ENCODE results near the gene ETDB. TPM values are rescaled to one million over a fixed set of nuclear protein-coding genes. Genes with fewer than 3 reads are reported as not detected.

The ETDB gene
- total and polyA plus RNA-seq, 8 donors = not detected

DNA sequence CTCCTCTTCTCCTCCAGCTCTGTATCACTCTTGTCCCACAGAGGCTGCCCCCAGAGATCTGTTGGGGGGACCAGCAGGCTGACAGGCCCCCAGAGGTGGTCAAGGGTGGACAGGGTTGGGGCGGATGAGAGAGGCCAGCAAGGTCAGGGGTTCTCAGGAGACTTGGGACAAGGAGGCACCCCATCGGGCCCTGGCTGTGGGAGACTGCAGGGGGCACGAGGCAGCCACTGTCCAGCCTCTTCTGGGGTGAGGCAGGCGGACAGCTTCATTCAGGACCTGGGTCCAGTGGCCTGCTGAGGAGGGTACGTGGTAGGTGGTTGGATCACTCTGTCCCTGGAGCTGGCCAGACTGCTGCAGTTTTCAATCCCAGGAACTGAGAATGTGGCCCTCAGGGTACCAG, 24.6 kb downstream of the ETDB start:
- H3K9me3 ChIP-seq = no peaks in the 10 kb centered on the region
- H3K4me1 ChIP-seq = peaks cover 0 to 17% (median 11%) of the 10 kb centered on the region in 4 donors
- WGBS, 5 donors = 76 to 96% (median 91%) methylated on average over 2 to 5 of the region's 5 CpGs; no CpG with 5 or more reads in 1 of the 5 donors
- no peak overlapping the region for H3K4me3 ChIP-seq
- H3K27ac ChIP-seq = no peak overlapping the region
- no peak for TF ChIP-seq POLR2AphosphoS5 (IDR thresholded peaks at IDR 0.05)
- TF ChIP-seq POLR2A (IDR thresholded peaks at IDR 0.05) = no peak
- H3K36me3 ChIP-seq = no peaks in the 10 kb centered on the region
- intact Hi-C loops (cut with DNase I; ENCODE audit: low total_unique reads) = no loop called here
- no peak for DNase-seq
- H3K27me3 ChIP-seq = peaks cover 0 to 4% (median 0%) of the 10 kb centered on the region in 3 donors

DNA sequence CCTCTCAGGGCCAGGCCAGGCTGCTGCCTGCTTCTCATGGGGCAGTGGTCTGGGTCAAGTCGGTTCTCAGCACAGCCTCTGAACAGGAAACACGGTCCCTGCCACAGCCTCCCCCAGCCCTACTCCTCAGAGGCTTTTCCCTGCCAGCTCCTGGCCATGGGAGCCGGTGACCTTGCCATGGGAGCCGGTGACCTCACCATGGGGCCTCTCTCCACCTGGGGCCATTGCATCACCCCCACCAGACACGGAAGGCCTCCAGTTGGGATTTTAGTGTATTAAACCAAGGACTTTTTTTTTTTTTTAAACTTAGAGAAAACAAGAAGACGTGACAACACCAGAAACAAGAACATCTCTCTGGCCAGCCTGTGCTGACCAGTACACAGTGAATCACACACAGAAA, 25.6 kb downstream of the ETDB start:
- DNase-seq = no peak
- no peaks in the 10 kb centered on the region for H3K36me3 ChIP-seq
- peaks cover 0 to 4% (median 0%) of the 10 kb centered on the region in 3 donors for H3K27me3 ChIP-seq
- 63 to 85% (median 75%) methylated on average over 4 to 6 of the region's 6 CpGs for WGBS, 5 donors
- TF ChIP-seq POLR2A (IDR thresholded peaks at IDR 0.05) (no peak), POLR2AphosphoS5 (IDR thresholded peaks at IDR 0.05) (no peak), EP300 (IDR thresholded peaks at IDR 0.05) (no peak)
- TF ChIP-seq, protein P1, sequence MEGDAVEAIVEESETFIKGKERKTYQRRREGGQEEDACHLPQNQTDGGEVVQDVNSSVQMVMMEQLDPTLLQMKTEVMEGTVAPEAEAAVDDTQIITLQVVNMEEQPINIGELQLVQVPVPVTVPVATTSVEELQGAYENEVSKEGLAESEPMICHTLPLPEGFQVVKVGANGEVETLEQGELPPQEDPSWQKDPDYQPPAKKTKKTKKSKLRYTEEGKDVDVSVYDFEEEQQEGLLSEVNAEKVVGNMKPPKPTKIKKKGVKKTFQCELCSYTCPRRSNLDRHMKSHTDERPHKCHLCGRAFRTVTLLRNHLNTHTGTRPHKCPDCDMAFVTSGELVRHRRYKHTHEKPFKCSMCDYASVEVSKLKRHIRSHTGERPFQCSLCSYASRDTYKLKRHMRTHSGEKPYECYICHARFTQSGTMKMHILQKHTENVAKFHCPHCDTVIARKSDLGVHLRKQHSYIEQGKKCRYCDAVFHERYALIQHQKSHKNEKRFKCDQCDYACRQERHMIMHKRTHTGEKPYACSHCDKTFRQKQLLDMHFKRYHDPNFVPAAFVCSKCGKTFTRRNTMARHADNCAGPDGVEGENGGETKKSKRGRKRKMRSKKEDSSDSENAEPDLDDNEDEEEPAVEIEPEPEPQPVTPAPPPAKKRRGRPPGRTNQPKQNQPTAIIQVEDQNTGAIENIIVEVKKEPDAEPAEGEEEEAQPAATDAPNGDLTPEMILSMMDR (IDR thresholded peaks at IDR 0.05) = no peak
- intact Hi-C loops (cut with DNase I; ENCODE audit: low total_unique reads) = no loop called here
- H3K27ac ChIP-seq = no peak overlapping the region
- no peak overlapping the region for H3K4me3 ChIP-seq
- no peaks in the 10 kb centered on the region for H3K9me3 ChIP-seq
- H3K4me1 ChIP-seq = peaks cover 0 to 17% (median 11%) of the 10 kb centered on the region in 4 donors

DNA sequence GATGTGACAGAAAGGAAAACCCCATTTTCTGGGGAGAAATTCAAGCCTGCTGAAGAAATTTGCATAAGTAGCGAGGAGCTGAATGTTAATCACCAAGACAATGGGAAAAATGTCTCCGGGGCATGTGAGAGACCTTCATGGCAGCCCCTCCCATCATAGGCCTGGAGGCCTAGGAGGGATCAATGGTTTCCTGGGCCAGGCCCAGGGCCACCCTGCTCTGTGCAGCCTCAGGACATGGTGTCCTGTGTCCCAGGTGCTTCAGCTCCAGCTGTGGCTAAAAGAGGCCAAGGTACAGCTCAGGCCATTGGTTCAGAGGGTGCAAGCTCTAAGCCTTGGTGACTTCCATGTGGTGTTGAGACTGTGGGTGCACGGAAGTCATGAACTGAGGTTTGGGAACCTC, 31.2 kb downstream of the ETDB start:
- Histone ChIP-seq H3K4me3 (no peak overlapping the region), H3K9me3 (no peaks in the 10 kb centered on the region), H3K27ac (no peak overlapping the region), H3K4me1 (no peaks in the 10 kb centered on the region), H3K36me3 (no peaks in the 10 kb centered on the region), H3K27me3 (peaks cover 0 to 9% (median 0%) of the 10 kb centered on the region in 3 donors)
- TF ChIP-seq POLR2AphosphoS5 (IDR thresholded peaks at IDR 0.05) = no peak
- TF ChIP-seq, protein P1 (IDR thresholded peaks at IDR 0.05) = no peak
- TF ChIP-seq EP300 (IDR thresholded peaks at IDR 0.05) = no peak
- TF ChIP-seq POLR2A (IDR thresholded peaks at IDR 0.05) = no peak
- intact Hi-C loops (cut with DNase I; ENCODE audit: low total_unique reads) = loop anchor here (10.0 kb wide), 1 partner anchor 124 kb away; no protein-coding TSS in a partner anchor
- 75 to 97% (median 93%) methylated on average over 2 to 3 of the region's 3 CpGs for WGBS, 5 donors
- no peak for DNase-seq

DNA sequence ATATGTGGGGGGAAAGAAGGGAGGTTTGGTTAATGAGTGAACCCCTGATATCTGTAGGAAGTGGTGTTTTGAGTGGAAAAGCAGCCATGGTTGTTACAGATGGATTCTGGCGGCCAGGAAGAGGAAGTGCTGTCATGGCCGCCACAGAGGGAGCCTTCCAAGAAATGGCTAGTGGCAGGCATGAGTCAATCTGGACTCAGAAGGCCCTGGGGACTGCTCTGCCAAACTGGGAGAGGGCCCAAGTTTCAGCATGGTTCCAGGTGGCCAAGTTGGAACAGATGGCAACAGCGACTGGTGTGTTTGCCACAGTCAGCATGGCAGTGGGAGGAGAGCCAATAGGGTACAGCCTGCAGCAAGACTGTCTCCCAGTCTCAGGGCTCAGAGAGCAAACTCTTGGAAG, 32.5 kb downstream of the ETDB start:
- H3K4me1 ChIP-seq = no peaks in the 10 kb centered on the region
- intact Hi-C loops (cut with DNase I; ENCODE audit: low total_unique reads) = loop anchor here (10.0 kb wide), 1 partner anchor 123 kb away; no protein-coding TSS in a partner anchor
- H3K9me3 ChIP-seq = no peaks in the 10 kb centered on the region
- no peak overlapping the region for H3K27ac ChIP-seq
- H3K4me3 ChIP-seq = no peak overlapping the region
- H3K27me3 ChIP-seq = peaks cover 0 to 6% (median 0%) of the 10 kb centered on the region in 3 donors
- DNase-seq = no peak
- TF ChIP-seq EP300 (IDR thresholded peaks at IDR 0.05) (no peak), POLR2AphosphoS5 (IDR thresholded peaks at IDR 0.05) (no peak), POLR2A (IDR thresholded peaks at IDR 0.05) (no peak)
- TF ChIP-seq, protein P1 (IDR thresholded peaks at IDR 0.05) = no peak
- H3K36me3 ChIP-seq = no peaks in the 10 kb centered on the region
- WGBS, 5 donors = 67 to 76% (median 72%) methylated on average over 2 to 3 of the region's 3 CpGs

DNA sequence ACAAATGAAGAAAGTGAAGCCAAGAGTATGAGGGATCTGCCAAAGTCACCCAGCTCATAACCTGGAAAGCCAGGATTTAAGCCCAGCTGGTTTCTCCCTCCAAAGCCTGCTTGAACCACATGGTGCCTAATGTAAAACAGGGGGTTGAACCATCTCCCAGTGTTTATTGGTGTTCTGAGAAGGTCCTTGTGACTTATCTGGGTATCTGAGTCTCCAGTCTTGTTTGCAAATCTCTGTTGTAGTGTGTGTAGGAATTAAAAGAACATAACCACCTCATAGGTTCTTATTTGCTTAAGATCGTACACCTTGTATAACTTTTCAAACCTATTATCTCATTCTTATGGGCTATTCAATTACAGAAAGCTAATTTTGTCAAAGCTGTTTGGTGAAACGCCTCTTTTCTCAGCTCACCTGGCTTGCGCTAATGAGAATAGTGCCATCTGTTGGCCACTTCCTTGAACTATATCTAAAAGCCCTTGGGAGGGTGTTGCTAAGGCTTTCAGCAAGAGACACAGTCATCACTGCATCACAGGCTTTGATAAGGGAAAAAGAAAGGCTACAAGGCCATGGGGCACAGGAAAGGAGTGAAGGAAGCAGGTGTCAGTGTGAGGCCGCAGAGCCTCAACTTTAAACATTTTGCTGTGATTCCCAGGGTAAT, 34.0 kb downstream of the ETDB start:
- no peaks in the 10 kb centered on the region for H3K9me3 ChIP-seq
- TF ChIP-seq POLR2AphosphoS5 (IDR thresholded peaks at IDR 0.05) (peak in 1 of 3 donors; percentile 22), POLR2A (IDR thresholded peaks at IDR 0.05) (no peak), EP300 (IDR thresholded peaks at IDR 0.05) (no peak)
- TF ChIP-seq, protein P1 (IDR thresholded peaks at IDR 0.05) = peak in 5 of 7 experiments; percentile 5 to 47 (median 38)
- 0 to 4% (median 2%) methylated on average over 4 of the region's 4 CpGs for WGBS, 5 donors
- no peak overlapping the region for H3K27ac ChIP-seq
- DNase-seq = peak; percentile 31 to 87
- intact Hi-C loops (cut with DNase I; ENCODE audit: low total_unique reads) = loop anchor here (10.0 kb wide), 1 partner anchor 122 kb away; no protein-coding TSS in a partner anchor
- no peaks in the 10 kb centered on the region for H3K4me1 ChIP-seq
- no peaks in the 10 kb centered on the region for H3K36me3 ChIP-seq
- peaks cover 0 to 6% (median 0%) of the 10 kb centered on the region in 3 donors for H3K27me3 ChIP-seq
- H3K4me3 ChIP-seq = no peak overlapping the region
